Measurements from ENCODE around the gene OBSCN. TPM values are rescaled to one million over a fixed set of nuclear protein-coding genes. Genes with fewer than 3 reads are reported as not detected.

The OBSCN gene
- total RNA-seq, 1 donor from 2014 or later, result 16.9 TPM

GRCh38 chr1:228315945-228316588 lies 108.2 kb downstream of the OBSCN start:
- Mint-ChIP-seq H3K36me3 (ENCODE audit: low read depth, unreplicated experiment) (peaks cover 9% of the 10 kb centered on the region), H3K4me1 (ENCODE audit: unreplicated experiment) (no peaks in the 10 kb centered on the region), H3K9me3 (ENCODE audit: unreplicated experiment) (no peaks in the 10 kb centered on the region), H3K4me3 (ENCODE audit: unreplicated experiment) (no peak overlapping the region), H3K27me3 (ENCODE audit: unreplicated experiment) (peaks cover 3% of the 10 kb centered on the region), H3K27ac (ENCODE audit: unreplicated experiment) (no peak overlapping the region)
- no peak for DNase-seq (ENCODE audit: low spot score)
- TF ChIP-seq CTCF (IDR thresholded peaks at IDR 0.05; ENCODE audit: unreplicated experiment), result no peak

GRCh38 chr1:228316589-228317387 lies 108.9 kb downstream of the OBSCN start:
- H3K4me1 Mint-ChIP-seq (ENCODE audit: unreplicated experiment), result no peaks in the 10 kb centered on the region
- no peak for DNase-seq (ENCODE audit: low spot score)
- peaks cover 9% of the 10 kb centered on the region for H3K36me3 Mint-ChIP-seq (ENCODE audit: low read depth, unreplicated experiment)
- no peaks in the 10 kb centered on the region for H3K9me3 Mint-ChIP-seq (ENCODE audit: unreplicated experiment)
- H3K4me3 Mint-ChIP-seq (ENCODE audit: unreplicated experiment), result no peak overlapping the region
- H3K27ac Mint-ChIP-seq (ENCODE audit: unreplicated experiment), result no peak overlapping the region
- no peak for TF ChIP-seq CTCF (IDR thresholded peaks at IDR 0.05; ENCODE audit: unreplicated experiment)
- H3K27me3 Mint-ChIP-seq (ENCODE audit: unreplicated experiment), result peaks cover 3% of the 10 kb centered on the region

- Mint-ChIP-seq H3K27ac (ENCODE audit: unreplicated experiment) (no peak overlapping the region), H3K4me3 (ENCODE audit: unreplicated experiment) (no peak overlapping the region), H3K27me3 (ENCODE audit: unreplicated experiment) (peaks cover 3% of the 10 kb centered on the region), H3K36me3 (ENCODE audit: low read depth, unreplicated experiment) (peaks cover 8% of the 10 kb centered on the region), H3K9me3 (ENCODE audit: unreplicated experiment) (no peaks in the 10 kb centered on the region), H3K4me1 (ENCODE audit: unreplicated experiment) (no peaks in the 10 kb centered on the region)
- no peak for TF ChIP-seq CTCF (IDR thresholded peaks at IDR 0.05; ENCODE audit: unreplicated experiment)
- no peak for DNase-seq (ENCODE audit: low spot score)
Measured at GRCh38 chr1:228317411-228317828, 109.6 kb downstream of the OBSCN start.

- TF ChIP-seq CTCF (IDR thresholded peaks at IDR 0.05; ENCODE audit: unreplicated experiment), result no peak
- peaks cover 1% of the 10 kb centered on the region for H3K36me3 Mint-ChIP-seq (ENCODE audit: low read depth, unreplicated experiment)
- H3K9me3 Mint-ChIP-seq (ENCODE audit: unreplicated experiment), result no peaks in the 10 kb centered on the region
- no peaks in the 10 kb centered on the region for H3K4me1 Mint-ChIP-seq (ENCODE audit: unreplicated experiment)
- no peak for DNase-seq (ENCODE audit: low spot score)
- H3K27me3 Mint-ChIP-seq (ENCODE audit: unreplicated experiment), result peaks cover 2% of the 10 kb centered on the region
- H3K27ac Mint-ChIP-seq (ENCODE audit: unreplicated experiment), result no peak overlapping the region
- no peak overlapping the region for H3K4me3 Mint-ChIP-seq (ENCODE audit: unreplicated experiment)
Measured at GRCh38 chr1:228317891-228318810, 110.3 kb downstream of the OBSCN start.
